Mesendoderm (in vitro differentiated cells): ENCODE measurements around the gene STK26.

Experiments
- DNase-seq: peaks from one replicate; pipeline ENCODE4 v3.0.0; 2013
- H2AK5ac ChIP-seq: 2 replicates; pipeline ENCODE4 v1.6.1; 2013; ENCODE audit warnings: low read length, inconsistent platforms
- H2BK120ac ChIP-seq: 2 replicates; pipeline ENCODE4 v1.6.1; 2013; ENCODE audit warnings: low read depth, mild to moderate bottlenecking, low read length, moderate library complexity, mixed read lengths
- H2BK15ac ChIP-seq: replicated peaks from 2 replicates; pipeline ENCODE4 v1.6.1; 2013; ENCODE audit warnings: low read depth, mild to moderate bottlenecking, moderate library complexity
- H2BK5ac ChIP-seq: 2 replicates; pipeline ENCODE4 v1.6.1; 2013; ENCODE audit warnings: low read length, inconsistent platforms
- H3K18ac ChIP-seq: 2 replicates; pipeline ENCODE4 v1.6.1; 2013; ENCODE audit warnings: mild to moderate bottlenecking, low read length, mixed read lengths
- H3K23ac ChIP-seq: one replicate; pipeline ENCODE4 v1.6.1; 2013; ENCODE audit warnings: low read length
- H3K27ac ChIP-seq: 2 replicates; pipeline ENCODE4 v1.5.1; 2013; ENCODE audit warnings: low read depth, mild to moderate bottlenecking, inconsistent platforms, low read length, moderate library complexity
- H3K27me3 ChIP-seq: 2 replicates; pipeline ENCODE4 v1.6.1; 2013; ENCODE audit warnings: low read length, control low read depth, mild to moderate bottlenecking, inconsistent platforms; ENCODE audit not compliant: insufficient read depth, poor library complexity
- H3K36me3 ChIP-seq: 2 replicates; pipeline ENCODE4 v1.6.1; 2013; ENCODE audit warnings: low read length, inconsistent platforms; ENCODE audit not compliant: control insufficient read depth, insufficient read depth
- H3K4ac ChIP-seq: one replicate; pipeline ENCODE4 v1.6.1; 2013; ENCODE audit warnings: low read depth, mild to moderate bottlenecking, low read length, moderate library complexity
- H3K4me1 ChIP-seq: 2 replicates; pipeline ENCODE4 v1.6.1; 2013; ENCODE audit warnings: low read depth, low read length, inconsistent platforms; ENCODE audit not compliant: control insufficient read depth
- H3K4me2 ChIP-seq: 2 replicates; pipeline ENCODE4 v1.6.1; 2013; ENCODE audit warnings: low read length
- H3K4me3 ChIP-seq: 2 replicates; pipeline ENCODE4 v1.5.1; 2013; ENCODE audit warnings: mild to moderate bottlenecking, low read length
- H3K56ac ChIP-seq: one replicate; pipeline ENCODE4 v1.6.1; 2013; ENCODE audit warnings: low read length
- H3K79me1 ChIP-seq: 2 replicates; pipeline ENCODE4 v1.6.1; 2013; ENCODE audit warnings: low read length, inconsistent platforms
- H3K79me2 ChIP-seq: 2 replicates; pipeline ENCODE4 v1.6.1; 2013; ENCODE audit warnings: mild to moderate bottlenecking, low read length; ENCODE audit not compliant: control insufficient read depth, insufficient read depth
- H3K9ac ChIP-seq: 2 replicates; pipeline ENCODE4 v1.6.1; 2013; ENCODE audit warnings: low read length, inconsistent platforms
- H4K5ac ChIP-seq: one replicate; pipeline ENCODE4 v1.6.1; 2013; ENCODE audit warnings: low read length
- H4K8ac ChIP-seq: one replicate; pipeline ENCODE4 v1.6.1; 2013; ENCODE audit warnings: low read depth, mild to moderate bottlenecking, control low read depth, low read length, moderate library complexity
- WGBS: extraction: QIAGEN DNeasy Blood & Tissue Kit; methylation state at CpG from one replicate; pipeline ENCODE4 v1.1.7; 2013; ENCODE audit warnings: low lambda C conversion rate, missing lambda C conversion rate; ENCODE audit not compliant: insufficient coverage; ENCODE audit errors: extremely low coverage; 5-methylcytosine and 5-hydroxymethylcytosine counted together

The STK26 gene

DNA sequence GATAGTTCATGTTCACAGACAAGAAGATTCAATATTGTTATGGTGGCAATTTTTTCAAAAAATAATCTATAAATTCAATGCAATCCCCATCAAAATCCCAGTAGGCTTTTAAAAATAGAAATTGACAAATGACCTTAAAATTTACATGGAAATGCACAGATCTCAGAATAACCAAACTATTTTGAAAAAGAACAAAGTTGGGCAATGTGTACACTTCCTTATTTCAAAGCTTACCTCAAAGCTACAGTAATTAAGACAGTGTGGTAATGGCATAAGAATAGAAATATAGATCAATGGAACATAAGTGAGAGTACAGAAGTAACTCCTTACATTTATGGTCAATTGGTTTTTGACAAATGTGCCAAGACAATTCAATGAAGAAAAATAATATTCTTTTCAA is 65.8 kb downstream of the STK26 start:
- Histone ChIP-seq H3K56ac (no peak overlapping the region), H3K4me2 (no peak overlapping the region), H3K79me2 (no peaks in the 10 kb centered on the region), H3K4me3 (no peak overlapping the region), H3K27me3 (no peaks in the 10 kb centered on the region), H3K18ac (no peak overlapping the region), H2BK15ac (no peak overlapping the region), H3K4me1 (no peaks in the 10 kb centered on the region), H4K8ac (no peak overlapping the region), H3K23ac (no peak overlapping the region), H3K79me1 (no peaks in the 10 kb centered on the region), H3K4ac (no peak overlapping the region), H3K27ac (no peak overlapping the region), H2AK5ac (no peak overlapping the region), H3K36me3 (no peaks in the 10 kb centered on the region), H4K5ac (no peak overlapping the region), H3K9ac (no peak overlapping the region), H2BK5ac (no peak overlapping the region), H2BK120ac (no peak overlapping the region)
- DNase-seq, result no peak

DNA sequence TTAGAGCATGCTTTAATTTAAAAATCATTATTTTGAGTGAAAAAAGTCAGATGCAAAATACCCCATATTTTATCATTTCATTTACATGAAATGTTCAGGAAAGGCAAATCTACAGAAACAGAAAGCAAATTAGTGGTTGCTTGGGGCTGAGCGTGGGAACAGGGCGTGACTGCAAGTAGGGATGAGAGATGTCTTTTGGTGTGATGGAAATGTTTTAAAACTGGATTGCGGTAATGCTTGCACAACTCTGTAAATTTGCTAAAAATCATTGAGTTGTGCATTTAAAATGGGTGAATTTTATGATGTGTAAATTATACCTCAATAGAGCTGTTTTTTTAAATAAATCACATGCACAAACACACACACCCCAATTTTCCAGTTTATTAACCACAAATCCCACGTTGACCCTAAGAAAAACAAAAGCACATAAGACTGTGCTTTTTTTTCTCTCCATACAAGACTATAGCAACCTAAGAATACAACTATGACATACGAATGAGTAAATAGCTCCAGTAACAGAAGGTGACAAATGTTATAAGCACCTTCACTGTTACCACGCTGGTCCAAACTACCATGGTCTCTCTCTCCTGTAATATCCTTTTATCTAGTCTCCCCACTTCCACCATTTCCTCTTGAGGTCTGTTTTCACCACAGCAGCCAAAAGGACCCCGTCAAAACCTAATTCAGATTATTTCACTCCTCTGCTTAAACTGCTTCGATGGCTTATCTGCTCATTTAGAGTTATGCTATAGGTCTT is 67.5 kb downstream of the STK26 start:
- no peaks in the 10 kb centered on the region for H3K36me3 ChIP-seq
- WGBS, result no CpG with 5 or more reads among the region's 8 CpGs
- H3K27me3 ChIP-seq, result no peaks in the 10 kb centered on the region
- no peak overlapping the region for H3K9ac ChIP-seq
- H2BK120ac ChIP-seq, result no peak overlapping the region
- no peak for DNase-seq
- H2BK5ac ChIP-seq, result no peak overlapping the region
- H3K4me3 ChIP-seq, result no peak overlapping the region
- no peak overlapping the region for H3K27ac ChIP-seq
- H3K56ac ChIP-seq, result no peak overlapping the region
- H3K4me2 ChIP-seq, result no peak overlapping the region
- no peak overlapping the region for H3K18ac ChIP-seq
- H3K79me2 ChIP-seq, result no peaks in the 10 kb centered on the region
- H3K4me1 ChIP-seq, result no peaks in the 10 kb centered on the region
- no peak overlapping the region for H3K23ac ChIP-seq
- H4K5ac ChIP-seq, result no peak overlapping the region
- H2BK15ac ChIP-seq, result no peak overlapping the region
- no peak overlapping the region for H2AK5ac ChIP-seq
- H3K4ac ChIP-seq, result no peak overlapping the region
- no peak overlapping the region for H4K8ac ChIP-seq
- H3K79me1 ChIP-seq, result no peaks in the 10 kb centered on the region

DNA sequence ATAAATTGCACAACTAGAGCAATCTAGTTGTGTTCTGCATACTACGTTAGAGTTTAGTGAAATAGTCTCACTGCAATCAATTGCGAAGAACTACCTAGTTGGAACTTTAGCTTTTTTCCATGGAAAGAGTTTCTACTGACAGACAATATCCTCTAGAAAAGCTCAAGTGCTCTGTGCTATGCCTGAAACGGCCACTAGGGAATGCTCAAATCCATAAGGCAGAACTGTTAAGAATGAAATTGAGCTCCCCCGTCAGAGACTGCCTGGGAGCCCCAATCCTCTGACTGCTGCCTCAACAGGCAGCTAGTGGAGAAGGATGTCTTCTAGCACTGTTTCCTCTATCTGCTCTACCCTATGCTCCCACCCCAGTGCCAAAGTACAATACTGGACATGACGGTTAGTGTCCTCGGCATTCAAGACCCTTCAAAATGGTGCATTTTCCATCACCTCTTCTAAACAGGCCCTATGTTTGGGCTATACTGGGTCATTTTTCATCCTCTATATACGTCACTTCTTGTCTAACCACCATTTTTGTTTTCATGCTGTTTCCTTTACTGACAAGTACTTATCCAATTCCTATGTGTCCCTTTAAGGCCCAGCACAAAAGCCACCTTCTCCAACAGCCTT is 69.5 kb downstream of the STK26 start:
- Histone ChIP-seq H3K4ac (no peak overlapping the region), H4K5ac (no peak overlapping the region), H3K9ac (no peak overlapping the region), H3K4me3 (no peak overlapping the region), H2BK5ac (no peak overlapping the region), H3K79me1 (no peaks in the 10 kb centered on the region), H3K27ac (no peak overlapping the region), H3K4me1 (no peaks in the 10 kb centered on the region), H3K18ac (no peak overlapping the region), H2AK5ac (no peak overlapping the region), H2BK120ac (no peak overlapping the region), H3K56ac (no peak overlapping the region), H3K36me3 (no peaks in the 10 kb centered on the region), H4K8ac (no peak overlapping the region), H3K4me2 (no peak overlapping the region), H3K79me2 (no peaks in the 10 kb centered on the region), H3K23ac (no peak overlapping the region), H3K27me3 (no peaks in the 10 kb centered on the region), H2BK15ac (no peak overlapping the region)
- no CpG with 5 or more reads among the region's 7 CpGs for WGBS
- peak; percentile 79 for DNase-seq

DNA sequence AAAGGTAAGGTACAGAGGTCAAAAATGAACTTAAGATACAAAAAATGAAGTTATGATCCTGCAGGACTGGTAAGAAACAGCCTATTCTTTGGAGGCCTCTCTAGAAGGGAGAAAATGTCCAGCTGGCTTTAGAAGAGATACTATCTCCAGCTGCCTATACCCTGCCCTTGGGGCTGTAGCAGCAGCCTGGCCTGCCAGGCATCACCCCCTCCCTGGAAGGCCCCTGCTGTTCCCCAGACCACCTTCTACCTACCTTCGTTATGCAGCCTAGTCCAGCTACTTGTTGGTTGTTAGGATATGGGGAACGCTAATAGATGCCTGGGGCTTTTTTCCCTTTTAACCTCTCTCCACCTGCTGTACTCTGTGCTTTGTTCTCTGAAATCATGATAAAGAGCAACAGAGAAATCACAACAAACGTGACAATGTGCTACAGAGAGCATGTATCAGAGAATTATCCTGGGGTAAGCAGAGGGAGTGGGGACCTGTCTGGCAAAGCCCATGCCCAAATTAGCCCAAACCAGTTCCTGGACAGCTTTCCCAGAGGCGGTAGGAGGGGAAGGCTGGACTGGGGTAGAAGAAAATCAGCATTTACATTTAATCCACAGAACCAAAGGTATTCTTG is 70.2 kb downstream of the STK26 start:
- H3K4me3 ChIP-seq, result no peak overlapping the region
- H3K27ac ChIP-seq, result no peak overlapping the region
- H2BK120ac ChIP-seq, result no peak overlapping the region
- H4K5ac ChIP-seq, result no peak overlapping the region
- H2BK5ac ChIP-seq, result no peak overlapping the region
- no peak overlapping the region for H2BK15ac ChIP-seq
- H4K8ac ChIP-seq, result no peak overlapping the region
- H3K79me1 ChIP-seq, result no peaks in the 10 kb centered on the region
- H3K23ac ChIP-seq, result no peak overlapping the region
- H3K9ac ChIP-seq, result no peak overlapping the region
- H3K4me2 ChIP-seq, result no peak overlapping the region
- no peaks in the 10 kb centered on the region for H3K27me3 ChIP-seq
- no peak overlapping the region for H3K18ac ChIP-seq
- peak; percentile 5 for DNase-seq
- no peaks in the 10 kb centered on the region for H3K36me3 ChIP-seq
- H3K4ac ChIP-seq, result no peak overlapping the region
- no CpG with 5 or more reads among the region's 4 CpGs for WGBS
- no peak overlapping the region for H2AK5ac ChIP-seq
- no peaks in the 10 kb centered on the region for H3K79me2 ChIP-seq
- no peaks in the 10 kb centered on the region for H3K4me1 ChIP-seq
- H3K56ac ChIP-seq, result no peak overlapping the region

DNA sequence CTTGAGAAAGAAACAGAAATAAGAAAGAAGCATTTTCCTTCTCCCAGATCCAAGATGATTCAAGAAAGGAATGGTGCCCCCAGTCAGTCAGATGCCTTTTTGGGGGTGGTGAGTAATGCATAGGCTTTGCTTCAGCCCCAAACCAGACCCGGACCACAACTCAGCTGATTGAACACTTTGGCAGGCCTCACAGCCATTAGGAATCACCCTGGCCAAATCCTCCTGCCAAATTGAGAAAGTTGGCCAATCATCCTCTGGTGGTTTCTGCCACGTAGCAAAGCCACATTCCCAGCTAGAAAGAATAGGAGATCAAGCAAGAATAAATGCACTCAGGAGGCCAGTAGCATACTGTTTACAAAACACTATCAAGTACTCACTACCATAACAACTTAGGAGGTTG is 71.1 kb downstream of the STK26 start:
- WGBS, result no CpG with 5 or more reads among the region's 2 CpGs
- Histone ChIP-seq H2AK5ac (no peak overlapping the region), H3K4me1 (no peaks in the 10 kb centered on the region), H3K18ac (no peak overlapping the region), H4K5ac (no peak overlapping the region), H2BK5ac (no peak overlapping the region), H3K9ac (no peak overlapping the region), H3K4me3 (no peak overlapping the region), H3K36me3 (no peaks in the 10 kb centered on the region), H3K56ac (no peak overlapping the region), H3K4me2 (no peak overlapping the region), H3K79me1 (no peaks in the 10 kb centered on the region), H3K79me2 (no peaks in the 10 kb centered on the region), H2BK120ac (no peak overlapping the region), H4K8ac (no peak overlapping the region), H3K4ac (no peak overlapping the region), H3K23ac (no peak overlapping the region), H3K27me3 (no peaks in the 10 kb centered on the region), H2BK15ac (no peak overlapping the region), H3K27ac (no peak overlapping the region)
- DNase-seq, result no peak
